Naive B cell (primary cell): ENCODE data around the gene DNPEP. TPM values are rescaled to one million over a fixed set of nuclear protein-coding genes. Genes with fewer than 3 reads are reported as not detected.
A peak's percentile ranks its signal among the peaks of the same experiment; 100 is the strongest.

Experiments
- ATAC-seq, 2 donors: fragments of 150-1000 bp; cut with Tn5 transposase; 2 replicates each; pipeline ENCODE4 v1.10.0; 2021; ENCODE audit warnings: low read depth in 2 of 2, mild to moderate bottlenecking in 2 of 2, moderate library complexity in 2 of 2
- DNase-seq: peaks from one replicate; pipeline ENCODE4 v3.0.0; 2022
- H3K27ac Mint-ChIP-seq, 6 donors: one replicate each; pipeline ENCODE4 v1.8.0; 2020 to 2022; ENCODE audit warnings: mild to moderate bottlenecking in 6 of 6, mixed read lengths in 6 of 6, moderate library complexity in 5 of 6, inconsistent platforms in 2 of 6
- H3K27me3 Mint-ChIP-seq, 3 donors: one replicate each; pipeline ENCODE4 v1.8.0; 2021 to 2022; ENCODE audit warnings: mixed read lengths in 3 of 3, mild to moderate bottlenecking in 1 of 3
- H3K36me3 Mint-ChIP-seq, 2 donors: one replicate each; pipeline ENCODE4 v1.8.0; 2020 to 2022; ENCODE audit warnings: mixed read lengths in 2 of 2, inconsistent platforms in 1 of 2, mild to moderate bottlenecking in 1 of 2
- H3K4me1 Mint-ChIP-seq, 3 donors: one replicate each; pipeline ENCODE4 v1.8.0; 2020 to 2022; ENCODE audit warnings: mixed read lengths in 3 of 3, inconsistent platforms in 1 of 3, mild to moderate bottlenecking in 1 of 3, moderate library complexity in 1 of 3
- H3K4me3 Mint-ChIP-seq, 8 donors: one replicate each; pipeline ENCODE4 v1.8.0; 2020 to 2022; ENCODE audit warnings: mild to moderate bottlenecking in 8 of 8, mixed read lengths in 8 of 8, moderate library complexity in 8 of 8, inconsistent platforms in 2 of 8
- H3K9me3 Mint-ChIP-seq, 7 donors: one replicate each; pipeline ENCODE4 v1.8.0; 2020 to 2022; ENCODE audit warnings: mixed read lengths in 7 of 7, mild to moderate bottlenecking in 5 of 7, inconsistent platforms in 2 of 7, moderate library complexity in 1 of 7
- polyA plus RNA-seq, 6 donors: library from polyadenylated mRNA; unstranded; fragments of 300-500 nt; fragmentation: Illumina TruSeq; gene quantifications; one replicate each; pipeline ENCODE4 v1.2.3, GENCODE V29; 2021; ENCODE audit warnings: low read depth in 6 of 6

The DNPEP gene
- polyA plus RNA-seq, 6 donors from 2014 or later, result 49.4 to 78.6 (median 56.3) TPM

DNA sequence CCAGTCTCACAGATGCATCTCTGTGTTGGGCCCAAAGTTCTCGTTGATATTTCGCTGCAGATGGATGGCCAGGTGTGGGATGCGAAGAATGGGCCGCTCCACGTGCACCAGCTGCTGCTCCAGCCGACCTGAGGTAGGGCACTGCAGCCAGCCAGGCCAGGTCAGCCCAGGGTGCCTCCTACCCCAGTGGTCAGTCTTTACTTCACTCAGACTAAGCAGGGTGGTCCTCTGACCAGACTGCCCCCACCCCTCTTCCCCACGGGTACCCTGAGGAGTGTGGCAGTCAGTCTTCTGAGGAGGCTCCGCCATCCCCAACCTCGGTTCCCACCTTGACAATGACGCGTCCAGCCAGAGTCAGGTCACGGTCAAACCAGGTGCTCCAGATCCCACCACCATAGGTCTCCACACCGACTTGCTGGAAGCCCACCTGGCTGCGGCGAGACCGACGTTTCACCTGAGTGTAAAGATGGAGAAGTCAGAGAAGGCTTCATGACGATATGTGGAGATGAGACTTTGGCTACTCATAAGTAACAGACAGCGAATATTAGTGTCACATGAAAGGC is 1.7 kb downstream of the DNPEP start:
- DNase-seq, result no peak
- peaks cover 13 to 29% of the 10 kb centered on the region in 2 donors for H3K36me3 Mint-ChIP-seq

DNA sequence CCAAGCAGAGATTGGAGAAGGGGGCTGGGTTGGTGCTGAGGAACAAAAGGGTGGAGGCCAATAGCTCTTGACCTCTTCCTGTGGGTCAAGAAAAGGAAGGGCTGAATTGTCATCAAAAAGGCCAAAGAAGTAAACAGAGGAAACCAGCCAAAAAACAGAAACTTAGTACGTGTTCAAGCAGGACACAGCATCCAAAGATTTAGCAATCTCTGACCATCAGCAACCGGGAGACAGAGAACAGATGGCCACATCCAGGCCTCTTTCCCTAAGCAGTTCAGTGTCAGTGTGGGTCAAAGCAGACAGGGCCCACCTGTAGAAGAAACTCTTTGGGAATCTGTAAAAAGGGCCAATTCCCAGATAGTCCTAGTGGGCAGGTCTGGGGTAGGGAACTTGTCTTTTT is 2.9 kb downstream of the DNPEP start:
- Mint-ChIP-seq H3K36me3 (peaks cover 13 to 31% of the 10 kb centered on the region in 2 donors), H3K4me3 (peak overlapping the region in 4 of 8 donors; percentile 12 to 85 (median 51)), H3K9me3 (no peaks in the 10 kb centered on the region), H3K4me1 (peaks cover 14 to 28% (median 23%) of the 10 kb centered on the region in 3 donors), H3K27ac (peak overlapping the region in 2 of 6 donors; percentile 11 to 78), H3K27me3 (no peaks in the 10 kb centered on the region)
- ATAC-seq, result no peak
- DNase-seq, result no peak

More for the DNA sequence above, 1.7 kb downstream of the DNPEP start:
- Mint-ChIP-seq H3K4me3 (peak overlapping the region in 7 of 8 donors; percentile 21 to 99 (median 96)), H3K9me3 (no peaks in the 10 kb centered on the region), H3K27ac (peak overlapping the region in 3 of 6 donors; percentile 37 to 98 (median 78)), H3K4me1 (peaks cover 14 to 28% (median 23%) of the 10 kb centered on the region in 3 donors), H3K27me3 (no peaks in the 10 kb centered on the region)
- ATAC-seq, result no peak

DNA sequence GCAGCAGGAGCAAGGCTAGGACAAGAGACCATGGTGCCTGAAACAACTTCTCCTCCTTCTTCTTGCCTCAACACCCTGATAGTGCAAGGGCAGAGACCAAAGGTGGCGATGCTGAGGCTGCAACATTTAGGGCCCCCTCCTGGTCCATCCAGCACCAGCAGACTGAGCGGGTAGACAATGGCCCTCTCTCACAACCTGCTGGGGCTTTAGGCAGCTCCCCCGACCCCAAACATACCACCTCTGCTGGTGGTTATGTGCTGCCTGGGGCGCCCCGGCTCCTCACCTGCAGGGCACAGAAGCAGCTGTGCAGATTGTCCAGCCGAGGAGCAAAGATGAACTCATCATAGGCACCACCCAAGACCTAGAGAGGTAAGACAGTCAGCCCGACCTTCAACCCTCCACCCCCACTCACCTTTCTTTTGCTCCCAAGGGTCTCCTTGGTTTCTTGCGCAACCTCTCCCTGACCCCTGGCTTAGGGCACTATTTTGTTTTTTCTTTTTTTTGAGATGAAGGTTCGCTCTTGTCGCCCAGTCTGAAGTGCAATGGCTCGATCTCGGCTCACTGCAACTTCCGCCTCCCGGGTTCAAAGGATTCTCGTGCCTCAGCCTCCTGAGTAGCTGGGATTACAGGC is 3.5 kb downstream of the DNPEP start:
- H3K27me3 Mint-ChIP-seq, result no peaks in the 10 kb centered on the region
- ATAC-seq, result no peak
- no peak overlapping the region for H3K27ac Mint-ChIP-seq

DNA sequence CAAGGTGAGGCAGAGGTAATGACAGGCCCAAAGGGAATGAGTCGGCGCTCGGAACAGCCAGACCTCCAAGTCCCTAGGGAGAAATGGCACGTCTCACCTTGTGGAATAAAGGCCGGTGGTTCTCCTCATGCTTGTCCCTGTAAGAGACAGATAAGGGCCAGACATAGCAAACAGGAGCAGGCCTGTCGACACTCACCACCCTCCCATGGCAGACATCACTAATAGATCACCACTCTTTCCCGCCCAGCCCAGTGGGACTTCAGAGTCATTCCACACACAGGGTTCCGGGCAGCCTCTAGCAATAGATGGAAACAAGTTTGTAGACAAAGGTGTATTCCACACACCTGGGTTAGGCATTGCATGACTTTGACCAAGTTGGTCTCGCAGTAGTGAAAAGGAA is 6.3 kb downstream of the DNPEP start:
- peaks cover 18 to 31% of the 10 kb centered on the region in 2 donors for H3K36me3 Mint-ChIP-seq

More for the DNA sequence above, 3.5 kb downstream of the DNPEP start:
- Mint-ChIP-seq H3K4me1 (peaks cover 14 to 28% (median 23%) of the 10 kb centered on the region in 3 donors), H3K36me3 (peaks cover 13 to 31% of the 10 kb centered on the region in 2 donors), H3K9me3 (no peaks in the 10 kb centered on the region), H3K4me3 (peak overlapping the region in 3 of 8 donors; percentile 34 to 80 (median 68))
- no peak for DNase-seq

DNA sequence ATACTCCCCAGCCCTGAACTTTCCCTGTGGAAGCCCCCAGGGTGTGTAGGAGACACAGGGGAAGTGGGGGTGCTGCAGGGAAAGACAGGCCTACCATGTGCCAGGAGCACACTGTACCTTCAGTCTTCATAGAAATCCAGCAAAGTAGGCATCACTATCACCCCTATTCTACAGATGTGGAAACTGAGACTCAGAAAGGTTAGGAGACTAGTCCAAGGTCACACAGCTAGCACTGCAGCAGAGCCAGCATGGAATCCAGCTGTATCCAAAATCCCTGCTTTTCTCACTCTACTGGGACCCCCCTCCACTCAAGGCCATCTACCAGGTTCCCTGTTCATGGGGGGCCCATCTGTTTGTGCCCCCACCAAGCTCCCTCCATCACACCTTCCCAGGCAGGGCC is 6.8 kb downstream of the DNPEP start:
- H3K9me3 Mint-ChIP-seq, result no peaks in the 10 kb centered on the region
- no peak for ATAC-seq
- H3K27ac Mint-ChIP-seq, result no peak overlapping the region
- no peak overlapping the region for H3K4me3 Mint-ChIP-seq
- H3K27me3 Mint-ChIP-seq, result no peaks in the 10 kb centered on the region
- no peak for DNase-seq
- H3K4me1 Mint-ChIP-seq, result peaks cover 5 to 11% (median 6%) of the 10 kb centered on the region in 3 donors
- peaks cover 18 to 31% of the 10 kb centered on the region in 2 donors for H3K36me3 Mint-ChIP-seq

More for the DNA sequence above, 6.3 kb downstream of the DNPEP start:
- peaks cover 10 to 12% (median 11%) of the 10 kb centered on the region in 3 donors for H3K4me1 Mint-ChIP-seq
- peak overlapping the region in 1 of 8 donors; percentile 2 for H3K4me3 Mint-ChIP-seq
- H3K27me3 Mint-ChIP-seq, result no peaks in the 10 kb centered on the region
- H3K9me3 Mint-ChIP-seq, result no peaks in the 10 kb centered on the region
- no peak for DNase-seq
- no peak for ATAC-seq
- H3K27ac Mint-ChIP-seq, result peak overlapping the region in 1 of 6 donors; percentile 53

DNA sequence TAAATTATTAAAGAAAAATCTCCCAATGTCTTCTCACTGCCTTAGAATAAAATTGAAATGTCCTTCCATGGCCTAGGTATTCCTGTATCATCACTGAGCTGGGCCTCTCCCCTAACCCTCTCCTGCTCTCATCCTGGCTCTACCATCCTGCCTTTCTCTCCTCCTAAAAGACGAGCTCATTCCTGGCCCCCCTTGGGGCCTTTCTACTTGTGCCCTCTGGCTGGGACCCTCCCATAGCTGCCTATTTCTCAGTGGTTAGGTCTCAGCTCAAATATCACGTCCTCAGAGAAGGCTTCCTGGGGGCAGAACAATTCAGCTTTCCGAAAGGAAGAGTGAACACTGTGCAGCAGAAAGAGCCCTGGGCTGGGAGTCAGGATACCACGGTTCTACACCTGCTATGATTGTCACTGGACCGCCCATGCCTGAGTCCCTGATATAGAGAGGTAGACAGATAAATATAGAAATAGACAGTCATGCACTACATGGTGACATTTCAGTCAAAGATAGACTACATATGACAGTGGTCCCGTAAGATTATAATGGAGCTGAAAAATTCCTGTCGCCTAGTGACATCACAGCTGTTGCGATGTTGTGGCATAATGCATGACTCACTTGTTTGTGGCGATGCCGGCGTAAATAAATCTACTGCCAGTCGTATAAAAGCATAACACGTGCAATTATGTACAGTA is 9.4 kb downstream of the DNPEP start:
- peak overlapping the region in 2 of 6 donors; percentile 9 to 44 for H3K27ac Mint-ChIP-seq
- H3K36me3 Mint-ChIP-seq, result peaks cover 30 to 38% of the 10 kb centered on the region in 2 donors
- DNase-seq (no peak), ATAC-seq (no peak)
- H3K27me3 Mint-ChIP-seq, result no peaks in the 10 kb centered on the region
- H3K4me1 Mint-ChIP-seq, result peaks cover under 1 to 6% (median 3%) of the 10 kb centered on the region in 3 donors
- H3K9me3 Mint-ChIP-seq, result no peaks in the 10 kb centered on the region
- no peak overlapping the region for H3K4me3 Mint-ChIP-seq

DNA sequence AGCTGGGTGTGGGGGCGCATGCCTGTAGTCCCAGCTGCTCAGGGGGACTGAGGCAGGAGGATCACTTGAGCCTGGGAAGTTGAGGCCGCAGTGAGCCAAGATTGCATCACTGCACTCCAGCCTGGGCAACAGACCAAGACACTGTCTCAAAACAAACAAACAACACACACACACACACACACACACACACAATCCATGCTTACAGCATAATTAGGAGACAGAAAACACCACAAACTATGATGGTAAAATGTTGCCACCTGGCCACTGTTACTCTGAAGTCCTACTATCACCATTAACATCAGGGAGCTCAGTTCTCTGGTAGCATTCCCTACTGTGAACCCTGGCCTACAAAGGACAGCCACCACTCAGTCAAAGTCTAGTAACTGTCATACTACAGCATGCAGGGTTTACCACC is 18.3 kb downstream of the DNPEP start:
- Mint-ChIP-seq H3K4me1 (peaks cover 0 to 6% (median 0%) of the 10 kb centered on the region in 3 donors), H3K27me3 (no peaks in the 10 kb centered on the region), H3K9me3 (no peaks in the 10 kb centered on the region), H3K36me3 (peaks cover 12 to 18% of the 10 kb centered on the region in 2 donors), H3K27ac (peak overlapping the region in 1 of 6 donors; percentile 74), H3K4me3 (no peak overlapping the region)
- ATAC-seq (no peak), DNase-seq (no peak)

DNA sequence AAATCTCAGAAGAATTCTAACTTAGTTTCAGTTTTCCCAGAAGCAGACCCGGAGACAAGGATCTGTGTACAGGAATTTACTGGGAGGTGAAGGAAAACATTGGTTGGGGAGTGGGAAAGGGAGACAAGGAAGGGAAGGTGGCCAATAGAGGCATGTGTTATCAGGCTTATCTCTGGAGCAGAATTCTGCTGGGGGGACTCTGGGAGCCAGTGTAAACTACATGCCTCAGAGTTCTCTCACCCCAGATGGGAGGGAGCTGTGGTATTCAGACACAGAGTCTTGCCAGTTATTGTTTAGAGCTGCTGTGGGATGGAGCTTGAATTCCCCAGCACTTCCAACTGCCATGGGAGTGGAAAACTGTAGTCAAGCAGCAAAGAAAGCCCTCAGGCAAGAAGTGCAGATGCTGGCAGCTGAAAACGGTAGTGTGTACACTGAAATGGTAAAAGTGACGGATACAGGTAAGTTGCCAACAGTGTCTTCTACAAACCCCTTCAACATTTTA is 19.0 kb downstream of the DNPEP start:
- Mint-ChIP-seq H3K27me3 (no peaks in the 10 kb centered on the region), H3K9me3 (no peaks in the 10 kb centered on the region), H3K27ac (peak overlapping the region in 2 of 6 donors; percentile 54 to 95), H3K4me1 (peaks cover 0 to 6% (median 0%) of the 10 kb centered on the region in 3 donors), H3K36me3 (peaks cover 5 to 11% of the 10 kb centered on the region in 2 donors), H3K4me3 (no peak overlapping the region)
- DNase-seq (no peak), ATAC-seq (no peak)

DNA sequence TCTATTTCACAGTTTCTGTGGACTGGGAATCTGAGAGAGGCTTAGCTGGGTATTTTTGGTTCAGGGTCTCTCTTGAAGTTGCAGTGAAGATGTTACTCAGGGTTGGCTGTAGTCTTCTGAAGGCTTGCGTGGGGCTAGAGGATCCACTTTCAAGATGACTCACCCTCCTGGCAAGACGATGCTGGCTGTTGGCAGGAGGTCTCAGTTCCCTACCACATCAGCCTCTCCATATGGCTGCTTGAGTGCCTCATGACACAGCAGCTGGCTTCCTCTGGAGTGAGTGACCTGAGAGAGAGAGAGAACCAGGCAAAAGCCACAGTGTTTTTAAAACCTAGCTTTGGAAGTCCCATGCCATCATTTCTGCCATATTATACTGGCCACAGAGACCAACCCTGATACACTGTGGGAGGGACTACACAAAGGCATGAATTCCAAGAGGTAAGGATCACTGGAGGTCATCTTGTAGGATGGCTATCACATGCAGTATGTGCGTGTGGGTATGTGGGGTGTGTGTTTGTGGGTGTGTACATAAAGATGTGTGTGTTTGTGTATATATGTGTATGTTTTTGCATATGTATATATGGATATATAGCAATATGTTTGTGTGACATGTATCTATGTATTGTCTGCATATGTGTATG is 25.1 kb downstream of the DNPEP start:
- DNase-seq (no peak), ATAC-seq (no peak)
- H3K4me3 Mint-ChIP-seq, result no peak overlapping the region
- H3K27me3 Mint-ChIP-seq, result peaks cover 13 to 27% (median 26%) of the 10 kb centered on the region in 3 donors
- peaks cover 4 to 20% of the 10 kb centered on the region in 2 donors for H3K36me3 Mint-ChIP-seq
- H3K27ac Mint-ChIP-seq, result peak overlapping the region in 1 of 6 donors; percentile 23
- H3K4me1 Mint-ChIP-seq, result peaks cover 0 to 4% (median 3%) of the 10 kb centered on the region in 3 donors
- H3K9me3 Mint-ChIP-seq, result peaks cover 0 to 2% (median 0%) of the 10 kb centered on the region in 7 donors

DNA sequence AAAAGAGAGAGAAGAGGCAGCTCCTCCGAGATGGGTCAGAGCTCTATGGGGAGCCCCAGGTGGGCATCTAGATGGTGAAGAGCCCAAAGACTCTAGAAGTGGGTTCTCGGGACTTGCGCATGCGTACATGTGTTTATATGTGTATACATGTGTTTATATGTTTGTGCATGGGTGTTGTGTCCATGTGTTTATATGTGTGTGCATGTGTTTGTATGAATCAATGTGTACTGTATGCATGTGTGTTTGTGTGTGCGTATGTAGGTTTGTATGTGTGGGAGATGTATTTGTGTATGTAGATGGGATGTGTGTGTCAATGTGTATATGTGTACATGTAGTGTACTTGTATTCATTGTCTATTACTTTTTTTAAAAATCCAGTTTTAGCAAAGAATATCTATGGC is 25.6 kb downstream of the DNPEP start:
- Mint-ChIP-seq H3K36me3 (peaks cover 4 to 20% of the 10 kb centered on the region in 2 donors), H3K27ac (no peak overlapping the region), H3K27me3 (peaks cover 16 to 30% (median 27%) of the 10 kb centered on the region in 3 donors)

DNA sequence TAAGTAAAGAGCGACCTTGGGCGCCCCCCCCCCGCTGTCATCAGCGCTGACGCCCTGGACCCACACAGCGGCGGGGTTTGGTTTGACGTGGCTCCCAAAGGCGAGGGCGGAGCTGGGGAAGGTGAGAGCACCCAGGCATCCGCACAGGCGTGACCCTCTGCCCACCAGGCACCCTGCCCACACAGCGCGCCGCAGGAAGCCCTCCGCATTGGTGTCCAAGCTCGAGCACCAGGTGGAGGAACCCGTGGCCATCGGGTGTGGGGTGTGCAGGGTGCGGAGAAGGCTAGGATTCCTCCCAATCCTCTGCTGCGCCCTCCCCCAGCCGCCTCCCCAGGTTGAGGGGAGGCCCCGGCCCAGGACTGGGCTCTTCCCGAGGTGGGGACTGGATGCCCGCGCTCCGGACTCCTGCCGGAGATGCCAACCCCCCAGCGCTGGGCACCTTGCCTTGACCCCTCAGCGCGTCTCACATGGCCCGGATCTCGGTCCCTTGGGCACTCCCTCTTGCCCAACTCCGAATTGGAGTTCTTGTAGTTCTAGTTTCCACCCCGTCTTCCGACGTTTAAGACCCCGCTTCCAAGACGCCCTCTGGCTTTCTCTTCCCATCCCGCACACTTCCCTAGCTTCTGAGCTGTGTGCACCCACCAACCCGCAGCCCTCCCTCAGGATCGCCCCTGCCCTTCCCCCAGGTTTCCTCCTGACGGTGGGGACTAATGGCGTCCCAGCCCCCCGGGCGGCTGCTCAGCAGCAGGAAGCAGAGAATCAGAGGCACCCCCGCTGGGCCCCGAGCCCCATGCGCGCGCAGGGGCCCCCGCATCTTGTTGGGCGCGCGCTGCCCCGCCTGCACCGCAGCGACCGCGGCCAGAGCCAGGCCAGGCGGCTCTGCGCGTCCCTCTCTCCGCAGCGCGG is 29.3 kb downstream of the DNPEP start:
- H3K4me1 Mint-ChIP-seq, result peaks cover 0 to 4% (median 3%) of the 10 kb centered on the region in 3 donors
- peaks cover 4 to 18% of the 10 kb centered on the region in 2 donors for H3K36me3 Mint-ChIP-seq
- ATAC-seq (peak in 1 of 2 donors; percentile 30), DNase-seq (no peak)
- peaks cover 0 to 2% (median 0%) of the 10 kb centered on the region in 7 donors for H3K9me3 Mint-ChIP-seq
- peaks cover 50 to 66% (median 60%) of the 10 kb centered on the region in 3 donors for H3K27me3 Mint-ChIP-seq
- peak overlapping the region in 1 of 6 donors; percentile 66 for H3K27ac Mint-ChIP-seq
- peak overlapping the region in 3 of 8 donors; percentile 11 to 19 (median 17) for H3K4me3 Mint-ChIP-seq

More for the DNA sequence above, 25.6 kb downstream of the DNPEP start:
- peaks cover 0 to 2% (median 0%) of the 10 kb centered on the region in 7 donors for H3K9me3 Mint-ChIP-seq
- no peak for DNase-seq
- no peak overlapping the region for H3K4me3 Mint-ChIP-seq
- peaks cover 0 to 4% (median 3%) of the 10 kb centered on the region in 3 donors for H3K4me1 Mint-ChIP-seq
- no peak for ATAC-seq

DNA sequence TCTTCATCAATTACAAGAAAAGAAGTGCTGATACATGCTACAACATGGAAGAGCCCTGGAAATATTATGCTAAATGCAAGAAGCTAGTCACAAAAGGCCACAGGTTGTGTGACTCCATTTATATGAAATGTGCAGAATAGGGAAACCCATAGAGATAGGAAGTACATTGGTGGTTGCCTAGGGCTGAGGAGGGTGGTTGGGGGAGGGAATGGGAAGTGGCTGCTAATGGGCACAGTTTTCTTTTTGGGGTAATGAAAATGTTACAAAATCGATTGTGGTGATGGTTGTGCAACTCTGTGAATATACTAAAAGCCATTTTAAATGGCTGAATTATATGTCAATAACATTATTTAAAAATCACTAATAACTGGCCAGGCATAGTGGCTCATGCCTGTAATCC is 30.9 kb downstream of the DNPEP start:
- Mint-ChIP-seq H3K36me3 (peaks cover 0 to 13% of the 10 kb centered on the region in 2 donors), H3K9me3 (peaks cover 0 to 2% (median 0%) of the 10 kb centered on the region in 7 donors), H3K27ac (peak overlapping the region in 1 of 6 donors; percentile 10), H3K4me1 (peaks cover 0 to 4% (median 3%) of the 10 kb centered on the region in 3 donors), H3K27me3 (peaks cover 55 to 76% (median 65%) of the 10 kb centered on the region in 3 donors), H3K4me3 (no peak overlapping the region)
- no peak for ATAC-seq
- no peak for DNase-seq
